KMS-11 (cell line): ENCODE data around the gene SDR9C7.

Experiments
- H2AFZ ChIP-seq: fragments of 200-600 bp; sonication (generic); 2 replicates; pipeline ENCODE4 v1.6.1; 2016; ENCODE audit warnings: antibody characterized with exemption, mixed run types, low read depth
- H3K27ac ChIP-seq: fragments of 200-600 bp; sonication (generic); 2 replicates; pipeline ENCODE4 v1.6.1; 2016; ENCODE audit warnings: mild to moderate bottlenecking, mixed run types
- H3K27me3 ChIP-seq: fragments of 200-600 bp; sonication (generic); 2 replicates; pipeline ENCODE4 v1.6.1; 2017; ENCODE audit warnings: mild to moderate bottlenecking, low read depth, mixed run types, moderate library complexity; ENCODE audit not compliant: insufficient read depth
- H3K36me3 ChIP-seq: fragments of 200-600 bp; sonication (generic); 2 replicates; pipeline ENCODE4 v1.6.1; 2017; ENCODE audit warnings: mild to moderate bottlenecking, mixed run types; ENCODE audit not compliant: insufficient read depth
- H3K4me1 ChIP-seq: fragments of 200-600 bp; sonication (generic); 2 replicates; pipeline ENCODE4 v1.6.1; 2016; ENCODE audit warnings: mild to moderate bottlenecking, low read depth, mixed run types; ENCODE audit not compliant: poor library complexity, severe bottlenecking
- H3K4me2 ChIP-seq: fragments of 200-600 bp; sonication (generic); 2 replicates; pipeline ENCODE4 v1.7.0; 2016; ENCODE audit warnings: mild to moderate bottlenecking, mixed run types
- H3K4me3 ChIP-seq: fragments of 200-600 bp; sonication (generic); IDR thresholded peaks from 2 replicates; pipeline ENCODE4 v1.6.1; 2017; ENCODE audit warnings: low read depth, low read length, mixed read lengths; ENCODE audit not compliant: insufficient read depth
- H3K79me2 ChIP-seq: fragments of 200-600 bp; sonication (generic); 2 replicates; pipeline ENCODE4 v1.6.1; 2016; ENCODE audit warnings: low read depth, mixed run types; ENCODE audit not compliant: insufficient read depth
- H3K9ac ChIP-seq: fragments of 200-600 bp; sonication (generic); 2 replicates; pipeline ENCODE4 v1.6.1; 2016; ENCODE audit warnings: mild to moderate bottlenecking, mixed run types
- H4K20me1 ChIP-seq: fragments of 200-600 bp; sonication (generic); 2 replicates; pipeline ENCODE4 v1.6.1; 2016; ENCODE audit warnings: mild to moderate bottlenecking, mixed run types; ENCODE audit not compliant: insufficient read depth
- CTCF ChIP-seq: fragments of 200-600 bp; sonication (generic); conservative IDR thresholded peaks from 2 replicates; pipeline ENCODE4 v1.6.1; 2017; ENCODE audit warnings: low read depth, mild to moderate bottlenecking, antibody characterized with exemption, low read length, moderate library complexity, mixed read lengths

Gene SDR9C7

GRCh38 chr12:56931474-56931978 lies 2.7 kb downstream of the SDR9C7 start:
- Histone ChIP-seq H3K4me1 (peaks cover 4% of the 10 kb centered on the region), H4K20me1 (no peaks in the 10 kb centered on the region), H3K36me3 (no peaks in the 10 kb centered on the region), H3K4me2 (no peak overlapping the region), H2AFZ (no peak overlapping the region), H3K27ac (no peak overlapping the region), H3K27me3 (no peaks in the 10 kb centered on the region), H3K4me3 (no peak overlapping the region), H3K79me2 (no peaks in the 10 kb centered on the region), H3K9ac (no peak overlapping the region)
- TF ChIP-seq CTCF: no peak

- H3K36me3 ChIP-seq: no peaks in the 10 kb centered on the region
- no peak overlapping the region for H3K4me2 ChIP-seq
- H3K27me3 ChIP-seq: no peaks in the 10 kb centered on the region
- H4K20me1 ChIP-seq: no peaks in the 10 kb centered on the region
- no peaks in the 10 kb centered on the region for H3K79me2 ChIP-seq
- H3K9ac ChIP-seq: no peak overlapping the region
- no peak overlapping the region for H2AFZ ChIP-seq
- TF ChIP-seq CTCF: no peak
- H3K27ac ChIP-seq: no peak overlapping the region
- H3K4me3 ChIP-seq: no peak overlapping the region
- H3K4me1 ChIP-seq: peaks cover 4% of the 10 kb centered on the region
These were observed 4.0 kb downstream of the SDR9C7 start for GRCh38 chr12:56930241-56930640.

GRCh38 chr12:56929780-56930179 lies 4.4 kb downstream of the SDR9C7 start:
- no peaks in the 10 kb centered on the region for H4K20me1 ChIP-seq
- H3K4me3 ChIP-seq: no peak overlapping the region
- H3K27me3 ChIP-seq: no peaks in the 10 kb centered on the region
- H3K9ac ChIP-seq: no peak overlapping the region
- H2AFZ ChIP-seq: no peak overlapping the region
- H3K36me3 ChIP-seq: no peaks in the 10 kb centered on the region
- H3K4me2 ChIP-seq: no peak overlapping the region
- no peak overlapping the region for H3K27ac ChIP-seq
- no peaks in the 10 kb centered on the region for H3K79me2 ChIP-seq
- no peak for TF ChIP-seq CTCF
- H3K4me1 ChIP-seq: peaks cover 4% of the 10 kb centered on the region

GRCh38 chr12:56928262-56928661 lies 5.9 kb downstream of the SDR9C7 start:
- no peak overlapping the region for H3K9ac ChIP-seq
- H3K4me2 ChIP-seq: no peak overlapping the region
- no peak overlapping the region for H3K4me3 ChIP-seq
- H3K79me2 ChIP-seq: no peaks in the 10 kb centered on the region
- no peaks in the 10 kb centered on the region for H3K27me3 ChIP-seq
- no peak overlapping the region for H3K27ac ChIP-seq
- H4K20me1 ChIP-seq: no peaks in the 10 kb centered on the region
- TF ChIP-seq CTCF: no peak
- no peaks in the 10 kb centered on the region for H3K36me3 ChIP-seq
- peaks cover 4% of the 10 kb centered on the region for H3K4me1 ChIP-seq
- H2AFZ ChIP-seq: no peak overlapping the region
